HepG2 (cell line): Measurements from ENCODE around the gene PLCB1.

Source experiments
- ATF7 ChIP-seq, 2 experiments: fragments of 450-650 bp in 1 of 2; sonication (generic) in 1 of 2; formaldehyde crosslinking in 1 of 2; IDR thresholded peaks; 2 replicates each; pipeline versions ENCODE4 v1.4.0 to v1.6.1; 2016 to 2020; ENCODE audit warnings: antibody characterized with exemption in 1 of 2, mild to moderate bottlenecking in 1 of 2, missing genetic modification reagents in 1 of 2
- ELF4 ChIP-seq: sonication (generic); formaldehyde crosslinking; IDR thresholded peaks from 2 replicates; pipeline ENCODE4 v1.5.0; 2020; ENCODE audit warnings: missing genetic modification reagents, mild to moderate bottlenecking, moderate library complexity, borderline replicate concordance
- MLX ChIP-seq: IDR thresholded peaks from 2 replicates; pipeline ENCODE4 v1.6.1; 2016
- PBX2 ChIP-seq: IDR thresholded peaks from 2 replicates; pipeline ENCODE4 v1.6.1; 2016; ENCODE audit warnings: control low read depth
- STAT6 ChIP-seq: sonication (generic); formaldehyde crosslinking; IDR thresholded peaks from 2 replicates; pipeline ENCODE4 v1.4.0; 2020; ENCODE audit warnings: missing genetic modification reagents, mild to moderate bottlenecking, borderline replicate concordance

- TF ChIP-seq PBX2 (no peak), ELF4 (CRISPR knock-in tag) (no peak), STAT6 (CRISPR knock-in tag) (no peak), ATF7 (IDR thresholded peaks at IDR 0.05) (no peak), ATF7 (CRISPR knock-in tag; IDR thresholded peaks at IDR 0.05) (no peak), MLX (CRISPR knock-in tag) (no peak)
Observed at GRCh38 chr20:8161264-8162071, 29.4 kb downstream of the PLCB1 start.
